ENCODE data around the gene LCE3C. TPM values are rescaled to one million over a fixed set of nuclear protein-coding genes. Genes with fewer than 3 reads are reported as not detected.

LCE3C gene
- total and polyA plus RNA-seq, 2 experiments from 2014 or later = not detected

Small RNA genes lying within 50 kb of the gene (small RNA-seq; reads per million reads assigned to genes)
- gene LCE3A (ENCODE audit: low replicate concordance) = not detected
- not detected for gene LCE3B (ENCODE audit: low replicate concordance)

Other genes with a start within 250 kb of the LCE3C start
- not detected in 2 replicates for gene FLG2, start 240.2 kb upstream of the LCE3C start, total RNA-seq (2014; rRNA removed; shearing (Covaris generic))
- gene FLG2, start 240.2 kb upstream of the LCE3C start, polyA plus RNA-seq (2016; fragmentation: Nextera tagmentation; extraction: Ambion mirVana) = not detected in 2 replicates
- not detected in 2 replicates for gene CRNN, start 186.0 kb upstream of the LCE3C start, total RNA-seq (2014; rRNA removed; shearing (Covaris generic))
- not detected in 2 replicates for gene CRNN, start 186.0 kb upstream of the LCE3C start, polyA plus RNA-seq (2016; fragmentation: Nextera tagmentation; extraction: Ambion mirVana)
- not detected in 2 replicates for gene LCE5A, start 89.4 kb upstream of the LCE3C start, total RNA-seq (2014; rRNA removed; shearing (Covaris generic))
- gene LCE5A, start 89.4 kb upstream of the LCE3C start, polyA plus RNA-seq (2016; fragmentation: Nextera tagmentation; extraction: Ambion mirVana) = not detected in 2 replicates
- gene CRCT1, start 85.8 kb upstream of the LCE3C start, total RNA-seq (2014; rRNA removed; shearing (Covaris generic)) = not detected in 2 replicates
- not detected in 2 replicates for gene CRCT1, start 85.8 kb upstream of the LCE3C start, polyA plus RNA-seq (2016; fragmentation: Nextera tagmentation; extraction: Ambion mirVana)
- not detected in 2 replicates for gene LCE3E, start 33.5 kb upstream of the LCE3C start, total RNA-seq (2014; rRNA removed; shearing (Covaris generic))
- gene LCE3E, start 33.5 kb upstream of the LCE3C start, polyA plus RNA-seq (2016; fragmentation: Nextera tagmentation; extraction: Ambion mirVana) = not detected in 2 replicates
- gene LCE3D, start 19.7 kb upstream of the LCE3C start, total RNA-seq (2014; rRNA removed; shearing (Covaris generic)) = not detected in 2 replicates
- 0.52 TPM in 1 of 2 replicates, not detected in the other for gene LCE3D, start 19.7 kb upstream of the LCE3C start, polyA plus RNA-seq (2016; fragmentation: Nextera tagmentation; extraction: Ambion mirVana)
- not detected in 2 replicates for gene LCE3B, start 13.6 kb downstream of the LCE3C start, total RNA-seq (2014; rRNA removed; shearing (Covaris generic))
- not detected in 2 replicates for gene LCE3B, start 13.6 kb downstream of the LCE3C start, polyA plus RNA-seq (2016; fragmentation: Nextera tagmentation; extraction: Ambion mirVana)
- not detected in 2 replicates for gene LCE3A, start 22.9 kb downstream of the LCE3C start, total RNA-seq (2014; rRNA removed; shearing (Covaris generic))
- gene LCE3A, start 22.9 kb downstream of the LCE3C start, polyA plus RNA-seq (2016; fragmentation: Nextera tagmentation; extraction: Ambion mirVana) = not detected in 2 replicates
- gene LCE2D, start 63.1 kb downstream of the LCE3C start, total RNA-seq (2014; rRNA removed; shearing (Covaris generic)) = not detected in 2 replicates
- gene LCE2D, start 63.1 kb downstream of the LCE3C start, polyA plus RNA-seq (2016; fragmentation: Nextera tagmentation; extraction: Ambion mirVana) = not detected in 2 replicates
- not detected in 2 replicates for gene LCE2C, start 75.0 kb downstream of the LCE3C start, total RNA-seq (2014; rRNA removed; shearing (Covaris generic))
- gene LCE2C, start 75.0 kb downstream of the LCE3C start, polyA plus RNA-seq (2016; fragmentation: Nextera tagmentation; extraction: Ambion mirVana) = not detected in 2 replicates
- not detected in 2 replicates for gene LCE2B, start 85.9 kb downstream of the LCE3C start, total RNA-seq (2014; rRNA removed; shearing (Covaris generic))
- not detected in 2 replicates for gene LCE2B, start 85.9 kb downstream of the LCE3C start, polyA plus RNA-seq (2016; fragmentation: Nextera tagmentation; extraction: Ambion mirVana)
- not detected in 2 replicates for gene LCE2A, start 98.1 kb downstream of the LCE3C start, total RNA-seq (2014; rRNA removed; shearing (Covaris generic))
- gene LCE2A, start 98.1 kb downstream of the LCE3C start, polyA plus RNA-seq (2016; fragmentation: Nextera tagmentation; extraction: Ambion mirVana) = not detected in 2 replicates
- gene LCE4A, start 107.9 kb downstream of the LCE3C start, total RNA-seq (2014; rRNA removed; shearing (Covaris generic)) = not detected in 2 replicates
- not detected in 2 replicates for gene LCE4A, start 107.9 kb downstream of the LCE3C start, polyA plus RNA-seq (2016; fragmentation: Nextera tagmentation; extraction: Ambion mirVana)
- gene KPRP, start 157.8 kb downstream of the LCE3C start, total RNA-seq (2014; rRNA removed; shearing (Covaris generic)) = not detected in 2 replicates
- not detected in 2 replicates for gene KPRP, start 157.8 kb downstream of the LCE3C start, polyA plus RNA-seq (2016; fragmentation: Nextera tagmentation; extraction: Ambion mirVana)
- not detected in 2 replicates for gene LCE1F, start 174.9 kb downstream of the LCE3C start, total RNA-seq (2014; rRNA removed; shearing (Covaris generic))
- not detected in 2 replicates for gene LCE1F, start 174.9 kb downstream of the LCE3C start, polyA plus RNA-seq (2016; fragmentation: Nextera tagmentation; extraction: Ambion mirVana)
- gene LCE1E, start 186.0 kb downstream of the LCE3C start, total RNA-seq (2014; rRNA removed; shearing (Covaris generic)) = not detected in 2 replicates
- gene LCE1E, start 186.0 kb downstream of the LCE3C start, polyA plus RNA-seq (2016; fragmentation: Nextera tagmentation; extraction: Ambion mirVana) = 0.43 TPM in 1 of 2 replicates, not detected in the other
- gene LCE1D, start 196.5 kb downstream of the LCE3C start, total RNA-seq (2014; rRNA removed; shearing (Covaris generic)) = not detected in 2 replicates
- gene LCE1D, start 196.5 kb downstream of the LCE3C start, polyA plus RNA-seq (2016; fragmentation: Nextera tagmentation; extraction: Ambion mirVana) = not detected in 2 replicates
- gene LCE1C, start 206.4 kb downstream of the LCE3C start, total RNA-seq (2014; rRNA removed; shearing (Covaris generic)) = not detected in 2 replicates
- not detected in 2 replicates for gene LCE1C, start 206.4 kb downstream of the LCE3C start, polyA plus RNA-seq (2016; fragmentation: Nextera tagmentation; extraction: Ambion mirVana)
- not detected in 2 replicates for gene LCE1B, start 211.7 kb downstream of the LCE3C start, total RNA-seq (2014; rRNA removed; shearing (Covaris generic))
- not detected in 2 replicates for gene LCE1B, start 211.7 kb downstream of the LCE3C start, polyA plus RNA-seq (2016; fragmentation: Nextera tagmentation; extraction: Ambion mirVana)
- not detected in 2 replicates for gene LCE1A, start 227.2 kb downstream of the LCE3C start, total RNA-seq (2014; rRNA removed; shearing (Covaris generic))
- gene LCE1A, start 227.2 kb downstream of the LCE3C start, polyA plus RNA-seq (2016; fragmentation: Nextera tagmentation; extraction: Ambion mirVana) = not detected in 2 replicates
- gene LCE6A, start 242.6 kb downstream of the LCE3C start, total RNA-seq (2014; rRNA removed; shearing (Covaris generic)) = not detected in 2 replicates
- gene LCE6A, start 242.6 kb downstream of the LCE3C start, polyA plus RNA-seq (2016; fragmentation: Nextera tagmentation; extraction: Ambion mirVana) = not detected in 2 replicates

All from GM23338 (cell line).